HG03457 (cell line): ENCODE data around the gene ANKRD62.

Experiments used
- ATAC-seq: cut with Tn5 transposase; IDR thresholded peaks from one replicate; pipeline ENCODE4 v1.9.1; 2021; ENCODE audit warnings: moderate number of reproducible peaks; ENCODE audit not compliant: unreplicated experiment

Gene ANKRD62

DNA sequence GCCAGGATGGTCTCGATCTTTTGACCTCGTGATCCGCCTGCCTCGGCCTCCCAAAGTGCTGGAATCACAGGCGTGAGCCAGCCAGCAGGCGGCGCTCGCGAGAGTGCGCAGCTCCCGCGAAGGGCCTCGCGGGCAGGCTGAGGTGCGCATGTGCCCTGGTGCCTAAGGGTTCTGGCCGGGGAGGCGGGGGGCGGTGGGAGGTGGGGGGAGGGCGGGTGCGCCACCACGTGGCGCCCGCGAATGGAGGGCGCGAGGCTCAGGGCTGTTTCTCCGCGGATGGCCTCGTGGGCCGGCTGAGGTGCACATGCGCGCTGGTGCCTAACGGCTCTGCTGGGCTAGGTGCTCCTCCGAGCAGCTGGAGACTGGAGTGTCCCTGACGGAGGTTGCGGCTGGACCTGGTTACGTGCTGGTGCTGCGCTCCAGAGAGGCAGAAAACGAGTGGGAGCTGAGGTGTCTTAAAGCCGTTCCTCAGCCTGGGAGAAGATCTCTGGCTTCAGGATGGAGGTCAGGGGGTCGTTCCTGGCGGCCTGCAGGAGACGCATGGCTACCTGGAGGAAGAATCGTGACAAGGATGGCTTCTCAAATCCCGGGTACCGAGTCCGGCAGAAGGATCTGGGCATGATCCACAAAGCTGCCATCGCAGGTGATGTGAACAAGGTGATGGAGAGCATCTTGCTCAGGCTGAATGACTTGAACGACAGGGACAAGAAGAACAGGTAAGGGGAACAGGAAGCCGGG is at the start of gene ANKRD62:
TSS of gene ANKRD62 (plus strand) at position 324 of the 738 bp plus-strand sequence. CDS start at position 499, 175 bp downstream.
- ATAC-seq, result no peak

DNA sequence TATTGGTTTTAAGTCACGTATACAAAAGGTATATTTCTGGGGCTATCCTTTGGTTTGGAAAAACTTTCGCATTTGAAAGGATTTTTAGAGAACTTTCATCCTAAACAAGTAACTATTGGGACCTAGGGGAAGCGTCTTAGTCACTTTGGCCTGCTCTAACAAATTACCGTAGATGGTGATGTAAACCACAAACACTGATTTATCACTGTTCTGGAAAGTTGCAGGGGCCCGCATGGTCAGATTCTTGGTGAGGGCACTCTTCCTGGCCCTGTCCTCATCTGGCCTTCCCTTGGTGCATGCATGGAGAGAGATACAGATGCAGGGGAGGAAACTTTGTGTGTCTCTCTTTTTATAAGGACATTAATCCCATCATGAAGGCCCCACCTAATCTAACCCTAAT is 49.1 kb upstream of the ANKRD62 start:
- no peak for ATAC-seq

DNA sequence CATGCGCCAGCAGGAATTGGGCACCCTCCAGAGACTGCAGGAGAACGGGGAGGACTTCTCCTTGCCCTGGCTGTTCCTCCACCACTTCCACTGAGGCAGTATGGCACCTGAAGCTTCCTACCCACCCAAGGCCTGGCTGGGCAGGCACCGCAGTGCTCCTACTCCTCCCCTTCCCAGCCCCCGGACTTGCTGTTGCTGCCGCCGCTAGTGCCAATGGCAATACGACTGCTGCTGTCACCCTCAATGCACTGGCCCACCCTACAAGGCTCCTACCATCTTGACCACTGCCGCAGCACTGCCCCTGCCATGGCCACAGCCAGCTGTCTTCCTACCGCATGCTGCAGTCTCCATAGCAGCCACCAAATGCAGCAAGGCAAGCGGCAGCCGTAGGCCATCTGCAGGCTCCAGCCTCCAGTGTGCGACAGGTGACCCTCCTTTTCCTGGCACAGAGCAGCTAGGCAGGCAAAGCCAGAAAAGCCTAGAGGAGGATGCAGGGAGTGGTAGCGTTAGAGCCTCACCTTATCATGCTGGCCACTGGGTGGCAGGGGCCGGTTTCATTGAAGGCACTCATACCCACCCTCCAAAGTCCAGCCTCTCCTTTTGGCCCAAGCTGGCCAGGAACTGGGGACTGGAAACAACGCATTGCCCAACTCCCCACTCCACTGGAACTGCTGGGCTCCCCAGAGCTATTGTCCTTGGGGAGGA is 47.4 kb upstream of the ANKRD62 start:
- no peak for ATAC-seq

DNA sequence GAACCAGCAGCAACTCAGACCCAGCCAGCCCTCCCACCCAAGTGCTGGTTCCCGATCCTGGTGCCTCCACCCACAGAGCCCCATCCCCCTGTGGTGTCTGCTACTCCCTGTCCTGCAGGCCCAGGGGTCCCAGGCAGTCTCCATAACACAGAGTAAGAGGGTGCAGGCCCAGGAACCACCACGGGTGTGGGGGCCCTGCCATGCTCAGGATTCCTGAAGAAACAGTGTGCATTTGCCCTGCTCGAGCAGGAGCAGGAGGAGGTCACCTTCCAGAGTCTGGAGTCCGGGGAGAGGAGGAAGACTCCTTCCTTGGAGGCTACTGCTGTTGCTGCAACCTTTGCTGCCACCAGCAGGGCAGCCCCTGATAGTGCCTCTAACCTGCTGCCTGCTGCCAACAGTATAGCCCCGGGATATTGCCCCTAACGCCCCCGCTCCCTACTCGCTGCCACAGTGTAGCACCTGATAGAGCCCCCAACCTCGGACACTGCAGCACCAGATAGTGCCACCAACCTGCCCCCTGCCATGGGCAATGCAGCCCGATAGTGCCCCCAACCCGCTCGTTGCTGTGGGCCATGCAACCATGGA is 46.8 kb upstream of the ANKRD62 start:
- ATAC-seq, result no peak

DNA sequence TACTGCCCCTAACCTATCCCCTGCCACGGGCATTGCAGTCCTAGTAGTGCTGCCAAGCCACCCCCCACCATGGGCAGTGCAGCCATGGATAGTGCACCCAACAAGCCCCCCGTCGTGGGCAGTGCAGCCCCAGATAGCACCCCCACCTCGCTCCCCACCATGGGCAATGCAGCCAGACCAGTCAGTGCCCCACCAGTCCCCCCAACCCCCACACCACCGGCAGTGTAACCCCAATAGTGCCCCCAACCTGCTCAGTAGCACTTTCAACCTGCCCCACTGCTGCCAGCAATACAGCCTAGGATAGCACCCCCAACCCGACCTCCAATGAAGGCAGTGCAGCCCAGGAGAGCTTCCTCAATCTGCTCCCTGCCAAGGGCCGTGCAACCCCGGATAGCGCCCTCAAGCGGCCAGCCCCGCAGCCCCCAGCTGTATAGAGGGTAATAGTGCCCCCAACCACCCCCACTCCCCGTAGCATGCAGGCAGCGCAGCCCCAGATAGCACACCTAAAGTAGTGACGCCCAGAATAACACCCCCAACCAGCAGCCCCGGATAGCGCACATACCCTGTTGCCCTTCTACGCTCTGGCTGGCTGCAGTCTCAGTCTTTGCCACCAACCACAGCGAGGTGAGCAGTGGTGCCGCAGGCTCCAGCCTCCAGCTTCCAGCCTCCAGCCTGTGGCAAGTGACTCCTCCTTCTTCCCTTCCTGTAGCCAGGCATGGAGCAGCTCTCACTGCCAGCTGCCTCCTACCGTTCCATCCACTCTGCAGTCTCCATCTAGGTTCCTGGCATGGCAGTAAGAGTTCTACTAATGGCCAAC is 45.4 kb upstream of the ANKRD62 start:
- no peak for ATAC-seq

DNA sequence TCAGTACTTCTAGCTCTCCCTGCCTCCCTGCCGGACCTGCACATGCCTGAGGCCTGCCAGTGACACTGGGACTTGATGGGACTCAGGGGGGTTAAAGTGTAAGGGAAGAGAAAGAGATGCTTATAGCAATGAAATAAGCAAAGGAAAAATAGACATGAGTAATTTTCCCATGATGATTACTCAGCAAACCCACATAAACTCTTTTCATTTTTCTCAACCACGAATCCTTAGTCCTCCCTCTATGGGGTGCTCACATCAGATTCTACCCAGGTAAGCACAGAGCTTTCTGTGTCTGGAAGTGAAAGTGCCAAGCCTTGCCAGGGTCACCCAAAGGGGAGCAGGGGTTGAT is 44.8 kb upstream of the ANKRD62 start:
- no peak for ATAC-seq

DNA sequence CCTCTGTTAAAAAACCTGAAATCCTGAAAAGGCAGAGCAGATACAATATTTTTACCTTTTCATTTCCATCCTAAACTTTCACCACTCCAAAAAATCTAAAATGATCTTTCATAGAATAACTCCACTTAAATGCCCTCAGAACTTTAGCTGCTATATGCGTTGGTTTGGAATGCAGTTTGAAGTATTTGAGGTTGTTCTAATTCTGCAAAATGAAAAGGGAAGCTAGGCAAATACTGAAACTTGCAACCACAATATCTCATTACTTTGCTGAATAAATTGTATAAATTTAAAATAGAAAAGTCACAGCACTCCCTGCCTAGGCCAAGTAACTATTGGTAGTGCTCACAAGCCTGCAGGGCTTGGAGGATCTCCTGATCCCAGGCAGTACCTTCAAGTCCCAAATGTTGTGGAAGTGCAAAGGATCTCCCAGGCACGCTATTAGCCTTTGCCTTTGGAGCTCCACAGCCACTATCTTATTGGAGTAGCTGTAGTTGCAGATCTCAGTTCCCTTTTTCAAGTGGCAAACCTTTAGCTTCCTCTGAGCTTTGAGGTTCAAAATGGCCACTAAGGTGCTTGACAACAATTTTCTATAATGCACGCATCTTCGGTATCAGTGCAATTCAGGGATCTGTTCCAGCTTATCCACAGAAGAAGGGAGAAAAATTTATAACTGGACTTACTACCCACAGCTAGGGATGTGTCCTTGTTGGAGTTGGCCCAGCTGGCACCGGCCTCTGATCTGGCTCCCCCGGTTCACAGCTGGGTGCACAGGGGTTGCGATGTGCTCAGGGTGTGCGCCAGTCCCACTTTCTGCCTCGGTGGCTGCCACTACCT is 43.4 kb upstream of the ANKRD62 start:
- ATAC-seq, result peak; percentile 62

DNA sequence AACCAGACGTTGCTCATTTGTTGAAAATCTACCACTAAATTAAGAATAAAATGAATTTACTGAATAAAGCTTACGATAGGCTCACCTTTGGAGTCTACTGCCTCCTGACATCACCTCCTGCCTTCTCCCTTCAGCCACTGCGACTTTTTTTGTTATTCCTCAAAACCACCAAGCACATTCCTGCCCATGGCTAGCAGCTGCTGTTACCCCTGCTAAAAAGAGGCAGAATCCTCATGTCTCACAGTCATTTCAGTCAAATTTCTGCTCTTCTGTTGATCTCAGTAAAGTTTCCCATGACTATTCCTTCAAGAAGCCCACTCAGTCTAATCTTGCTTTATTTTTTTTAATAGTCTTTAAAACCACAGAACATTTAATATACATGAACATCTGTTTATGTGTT is 40.8 kb upstream of the ANKRD62 start:
- no peak for ATAC-seq

DNA sequence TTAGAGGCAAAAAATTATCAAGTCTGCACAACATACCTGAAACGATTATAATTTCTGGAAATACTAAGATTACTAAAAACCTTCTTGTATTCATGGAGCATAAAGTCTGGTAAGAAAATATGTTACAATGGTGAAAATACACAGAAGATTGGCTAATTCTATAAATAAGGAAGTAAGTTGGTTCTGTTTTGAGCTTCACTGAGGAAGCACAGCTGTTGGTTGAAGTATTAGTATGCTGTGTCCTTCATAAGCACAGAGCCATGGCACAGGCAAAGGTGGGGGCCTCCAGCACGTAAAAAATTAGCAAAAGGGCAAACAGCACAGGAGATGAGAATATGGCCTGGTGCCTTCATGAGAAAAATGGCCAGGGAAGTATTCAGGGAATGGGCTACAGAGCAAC is 40.4 kb upstream of the ANKRD62 start:
- no peak for ATAC-seq

DNA sequence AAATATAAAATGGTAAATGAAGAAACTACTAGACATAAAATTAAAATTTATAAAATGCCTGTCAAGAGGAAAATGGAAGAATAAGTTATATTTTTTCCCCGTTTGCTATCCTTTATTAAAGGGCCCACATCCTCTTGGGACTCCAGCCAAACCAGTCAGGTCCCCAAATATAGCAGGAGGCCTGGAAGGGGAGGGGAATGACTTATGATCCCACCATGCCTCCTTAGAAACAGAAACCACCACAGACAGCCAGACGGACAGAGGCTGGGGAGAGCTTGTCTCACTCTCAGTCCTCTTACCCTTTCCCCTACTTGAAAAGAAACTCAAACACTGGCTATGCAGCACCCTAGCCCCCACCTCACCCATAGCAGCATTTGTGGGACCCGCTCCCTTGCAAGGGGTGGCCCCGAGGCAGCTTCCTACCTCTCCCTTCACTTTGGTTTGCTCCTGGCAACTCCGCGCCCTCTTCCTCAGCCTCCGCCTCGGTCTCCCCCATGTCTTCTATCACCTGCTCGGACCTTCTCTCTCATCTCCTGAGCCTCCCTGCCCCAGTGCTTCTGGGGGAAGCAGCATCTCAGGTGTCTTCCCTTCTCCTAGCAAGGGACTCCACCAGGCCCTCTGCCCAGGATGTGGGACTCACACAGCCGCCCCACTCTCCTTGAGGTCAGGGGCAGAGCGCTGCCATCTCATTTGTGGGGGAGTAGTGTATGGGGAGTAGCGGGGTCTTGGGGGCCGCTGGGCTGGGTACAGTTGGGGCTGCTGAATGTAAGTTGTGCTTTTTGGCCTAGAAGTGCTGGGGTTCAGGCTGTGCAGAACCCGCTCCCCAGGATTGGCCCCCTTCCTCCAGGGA is 37.4 kb upstream of the ANKRD62 start:
- no peak for ATAC-seq

DNA sequence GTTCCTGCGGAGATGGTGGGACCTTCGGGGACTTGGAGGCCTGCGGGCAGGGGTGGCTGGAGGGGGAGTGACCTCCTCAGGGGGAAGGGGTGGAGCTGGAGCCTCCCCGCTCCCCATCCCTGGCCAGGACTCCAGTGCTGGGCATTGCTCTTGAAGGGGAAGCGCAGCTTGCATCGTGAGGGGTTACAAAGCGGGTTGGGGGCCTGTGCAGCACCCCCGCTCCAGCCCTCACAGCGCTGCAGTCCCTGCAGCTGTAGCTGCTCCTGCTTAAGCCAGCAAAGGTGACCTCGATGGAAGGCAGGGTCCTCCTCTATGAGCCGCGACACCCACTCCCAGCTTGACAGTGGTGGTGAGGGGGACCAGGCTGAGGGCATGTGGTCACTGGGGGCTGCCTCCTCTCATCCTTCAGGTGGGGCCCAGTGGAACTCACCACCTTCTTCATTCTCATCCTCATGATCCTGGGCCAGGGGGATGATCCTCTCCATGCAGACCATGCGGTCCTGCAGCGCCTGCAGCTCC is 36.7 kb upstream of the ANKRD62 start:
- ATAC-seq, result no peak

DNA sequence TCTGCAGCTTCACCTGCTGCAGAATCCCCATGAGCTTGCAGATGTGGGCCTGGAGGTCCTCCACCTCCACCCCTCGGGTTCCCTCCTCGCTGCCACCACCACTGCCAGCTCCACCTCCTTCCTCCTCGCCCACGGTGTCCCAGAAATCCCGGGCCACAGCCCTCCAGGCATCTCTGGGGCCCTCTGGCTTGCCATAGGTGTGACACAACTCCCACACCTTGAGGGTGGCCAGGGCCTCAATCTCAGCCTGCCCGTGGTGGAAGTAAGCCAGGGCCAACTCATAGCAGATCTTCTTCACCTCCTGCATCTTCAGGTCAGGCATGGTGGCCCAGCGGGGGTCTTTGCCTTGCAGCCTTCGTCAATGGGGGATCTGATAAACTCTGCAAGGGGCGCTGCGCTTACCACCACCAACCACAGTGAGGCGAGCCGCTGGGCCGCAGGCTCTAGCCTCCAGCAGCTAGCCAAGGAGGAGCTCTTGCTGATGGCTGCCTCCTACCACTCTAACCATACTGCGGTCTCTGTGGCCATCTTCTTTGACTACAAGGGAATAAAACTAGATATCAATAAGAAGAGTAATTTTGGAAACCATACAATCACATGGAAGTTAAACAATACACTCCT is 36.1 kb upstream of the ANKRD62 start:
- ATAC-seq, result no peak

DNA sequence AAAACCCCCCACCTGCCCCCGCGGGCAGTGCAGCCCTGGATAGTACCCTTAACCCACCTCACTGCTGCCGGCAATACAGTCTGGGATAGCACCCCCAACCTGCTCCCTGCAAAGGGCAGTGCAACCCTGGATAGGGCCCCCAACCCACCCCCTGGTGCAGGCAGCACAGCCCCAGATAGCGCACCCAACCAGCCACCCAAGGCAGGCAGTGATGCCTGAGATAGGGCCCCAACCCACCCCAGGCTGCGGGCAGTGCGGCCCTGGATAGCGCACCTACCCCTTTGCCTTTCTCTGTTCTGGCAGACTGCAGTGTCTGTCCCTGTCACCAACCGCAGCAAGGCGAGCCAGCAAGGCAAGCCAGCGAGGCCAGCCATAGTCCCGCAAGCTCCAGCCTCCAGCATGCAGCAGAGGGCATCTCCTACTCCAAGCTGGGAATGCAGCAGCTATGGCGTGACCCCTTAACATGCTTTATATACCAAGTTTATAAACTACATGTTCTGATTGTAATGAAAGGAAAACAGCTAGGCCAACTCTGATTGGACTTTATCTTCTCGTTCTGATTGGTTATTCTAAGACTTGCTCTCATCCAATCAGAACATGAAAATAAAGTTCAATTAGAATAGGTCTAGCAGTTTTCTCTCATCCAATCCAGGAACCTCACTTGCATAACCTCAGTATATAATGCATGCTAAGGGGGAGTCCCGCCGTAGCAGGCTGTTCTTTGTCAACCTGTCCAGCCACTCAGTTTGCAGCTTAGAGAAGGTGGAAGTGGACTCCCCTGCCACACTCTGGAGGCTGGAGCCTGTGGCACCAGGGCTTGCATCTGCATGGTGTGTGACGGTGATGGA is 34.1 kb upstream of the ANKRD62 start:
- ATAC-seq, result no peak

DNA sequence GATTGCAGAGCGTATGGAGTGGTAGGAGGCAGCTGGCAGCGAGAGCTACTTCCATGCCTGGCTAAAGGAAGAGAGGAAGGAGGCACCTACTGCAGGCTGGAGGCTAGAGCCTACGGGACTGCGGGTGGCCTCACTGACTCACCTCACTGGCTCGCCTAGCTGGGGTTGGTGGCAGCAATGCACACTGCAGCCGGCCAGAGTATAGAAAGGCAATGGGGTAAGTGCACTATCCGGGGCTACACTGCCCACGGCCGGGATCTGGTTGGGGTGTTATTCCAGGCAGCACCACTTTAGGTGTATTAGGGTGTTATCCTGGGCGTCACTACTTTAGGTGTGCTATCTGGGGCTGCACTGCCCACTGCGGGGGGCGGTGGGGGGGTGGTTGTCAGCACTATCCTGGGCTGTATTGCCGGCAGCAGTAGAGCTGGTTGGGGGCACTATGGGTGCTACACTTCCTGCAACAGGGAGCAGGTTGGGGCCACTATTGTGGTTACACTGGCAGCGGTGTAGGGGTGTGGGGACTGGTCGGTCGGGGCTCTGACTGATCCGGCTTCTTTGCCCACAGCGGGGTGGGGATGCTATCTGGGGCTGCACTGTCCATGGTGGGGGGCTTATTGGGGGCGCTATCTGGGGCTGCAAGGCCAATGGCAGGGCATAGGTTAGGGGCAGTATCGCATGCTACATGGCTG is 33.3 kb upstream of the ANKRD62 start:
- ATAC-seq, result no peak

DNA sequence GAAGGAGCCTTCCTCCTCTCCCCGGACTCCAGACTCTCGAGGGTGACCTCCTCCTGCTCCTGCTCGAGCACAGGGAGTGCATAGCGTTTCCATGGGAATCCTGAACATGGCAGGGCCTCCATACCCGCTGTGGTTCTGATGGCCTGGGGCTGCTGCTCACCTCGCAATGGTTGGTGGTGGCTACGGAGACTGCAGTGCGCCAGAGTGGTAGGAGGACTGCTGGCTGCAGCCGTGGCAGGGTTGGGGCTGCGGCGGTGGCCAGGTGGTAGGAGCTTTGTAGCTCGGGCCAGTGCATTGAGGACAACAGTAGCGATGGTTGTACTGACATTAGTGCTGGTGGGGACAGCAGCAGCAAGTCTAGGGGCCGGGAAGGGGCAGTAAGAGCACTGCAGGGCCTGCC is 32.0 kb upstream of the ANKRD62 start:
- no peak for ATAC-seq

DNA sequence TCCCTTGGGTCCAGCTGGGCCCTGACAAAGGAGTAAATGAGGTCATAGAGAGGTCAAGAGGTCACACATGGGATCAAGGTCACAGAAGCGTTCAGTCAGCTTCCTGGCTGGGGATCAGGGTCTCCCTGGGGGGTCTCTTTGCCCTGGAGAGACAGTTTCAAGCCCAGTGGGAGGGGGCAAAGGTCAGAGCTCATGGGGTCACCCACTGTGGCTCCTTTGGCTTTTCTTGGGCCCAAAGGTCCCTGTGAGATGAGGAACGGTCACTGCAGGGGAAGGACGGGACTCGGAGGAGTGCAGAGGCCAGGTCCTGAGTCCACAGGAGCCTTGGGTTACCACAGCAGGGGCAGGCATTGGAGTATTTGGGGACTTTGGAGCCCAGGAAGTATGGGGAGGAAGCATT is 30.7 kb upstream of the ANKRD62 start:
- ATAC-seq, result no peak

DNA sequence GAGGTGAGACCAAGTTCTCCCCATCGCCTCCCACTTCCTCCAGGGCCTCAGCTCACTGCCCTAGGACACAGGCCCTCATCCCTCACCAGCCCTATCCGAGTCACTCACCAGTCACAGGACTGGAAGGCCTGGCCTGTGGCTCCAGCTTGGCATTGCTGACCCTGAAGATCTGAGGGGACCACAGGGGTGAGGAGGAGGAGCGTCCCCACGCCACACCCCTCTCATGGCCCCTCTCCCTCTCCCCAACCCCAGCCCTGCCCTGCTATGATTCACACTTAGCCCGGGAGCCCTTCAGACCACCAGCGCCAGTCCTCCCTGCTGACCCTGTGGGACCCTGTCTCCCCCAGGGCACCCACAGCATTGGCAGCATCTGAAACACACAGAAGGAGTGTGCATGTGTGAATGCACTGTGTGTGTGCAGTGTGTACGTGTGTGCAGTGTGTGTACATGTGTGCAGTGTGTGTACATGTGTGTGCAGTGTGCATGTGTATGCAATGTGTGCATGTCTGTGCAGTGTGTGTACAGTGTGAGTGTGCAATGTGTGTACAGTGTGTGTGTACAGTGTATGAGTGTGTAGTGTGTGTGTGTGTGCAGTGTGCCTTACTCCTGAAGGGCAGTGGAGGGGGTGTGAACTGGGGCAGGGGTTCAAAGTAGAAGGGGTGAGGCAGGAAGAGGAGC is 29.4 kb upstream of the ANKRD62 start:
- no peak for ATAC-seq
